ENCODE results near the gene UBE2I.
"Not testable (repeated sequence)": the region's sequence is repeated elsewhere in the genome, so short reads cannot be mapped to it uniquely, and the experiment has no call there.

The UBE2I gene

GRCh38 chr16:1308977-1309885, at the start of gene UBE2I:
UBE2I (plus strand) TSS chr16:1309636; CDS start chr16:1314031, 4,395 bp downstream.
- DNase-seq = peak; percentile 82

GRCh38 chr16:1259760-1260068, 49.7 kb upstream of the UBE2I start:
- no peak for DNase-seq

- no peak for DNase-seq
Measured at GRCh38 chr16:1260101-1260680, 49.2 kb upstream of the UBE2I start.

- DNase-seq = no peak
Measured at GRCh38 chr16:1261131-1261892, 48.1 kb upstream of the UBE2I start.

- DNase-seq = no peak
Measured at GRCh38 chr16:1262210-1262845, 47.1 kb upstream of the UBE2I start.

- DNase-seq = no peak
Measured at GRCh38 chr16:1262846-1263221, 46.6 kb upstream of the UBE2I start.

- DNase-seq = no peak
Measured at GRCh38 chr16:1263591-1264344, 45.7 kb upstream of the UBE2I start.

GRCh38 chr16:1264345-1265089, 44.9 kb upstream of the UBE2I start:
- DNase-seq = no peak

GRCh38 chr16:1265090-1265630, 44.3 kb upstream of the UBE2I start:
- DNase-seq = no peak

- DNase-seq = no peak
Measured at GRCh38 chr16:1265826-1266225, 43.6 kb upstream of the UBE2I start.

- DNase-seq = not testable (repeated sequence)
Measured at GRCh38 chr16:1269418-1269817, 40.0 kb upstream of the UBE2I start.

GRCh38 chr16:1271380-1271723, 38.1 kb upstream of the UBE2I start:
- DNase-seq = no peak

- peak; percentile 70 for DNase-seq
Measured at GRCh38 chr16:1271724-1272413, 37.6 kb upstream of the UBE2I start.

GRCh38 chr16:1272453-1273198, 36.8 kb upstream of the UBE2I start:
- no peak for DNase-seq

- no peak for DNase-seq
Measured at GRCh38 chr16:1273816-1274215, 35.6 kb upstream of the UBE2I start.

- no peak for DNase-seq
Measured at GRCh38 chr16:1274767-1275166, 34.7 kb upstream of the UBE2I start.

GRCh38 chr16:1275791-1276579, 33.5 kb upstream of the UBE2I start:
- no peak for DNase-seq

- no peak for DNase-seq
Measured at GRCh38 chr16:1276580-1276878, 32.9 kb upstream of the UBE2I start.

- DNase-seq = no peak
Measured at GRCh38 chr16:1277151-1277598, 32.3 kb upstream of the UBE2I start.

Data from SHP77 treated with DMSO at 0.1 percent for 48 hours (cell line).